IPS DF 6.9 (cell line): ENCODE results near the gene COPB2.

Experiments
- DNase-seq: peaks from one replicate; pipeline ENCODE4 v3.0.0-alpha.2; 2013; ENCODE audit warnings: low read depth, low spot score
- H3K27ac ChIP-seq: one replicate; pipeline ENCODE4 v1.5.1; 2013; ENCODE audit warnings: low read length, control low read depth
- H3K27me3 ChIP-seq: 2 replicates; pipeline ENCODE4 v1.6.1; 2013; ENCODE audit warnings: mild to moderate bottlenecking, low read length; ENCODE audit not compliant: control insufficient read depth, insufficient read depth
- H3K36me3 ChIP-seq: 2 replicates; pipeline ENCODE4 v1.6.1; 2013; ENCODE audit warnings: low read length; ENCODE audit not compliant: control insufficient read depth, insufficient read depth
- H3K4me1 ChIP-seq: 2 replicates; pipeline ENCODE4 v1.6.1; 2013; ENCODE audit warnings: low read length; ENCODE audit not compliant: control insufficient read depth, insufficient read depth
- H3K4me3 ChIP-seq: 2 replicates; pipeline ENCODE4 v1.5.1; 2013; ENCODE audit warnings: mild to moderate bottlenecking, low read length
- H3K9me3 ChIP-seq: 2 replicates; pipeline ENCODE4 v1.6.1; 2013; ENCODE audit warnings: low read length, inconsistent platforms; ENCODE audit not compliant: control insufficient read depth, insufficient read depth
- WGBS: extraction: QIAGEN DNeasy Blood & Tissue Kit; methylation state at CpG from one replicate; pipeline ENCODE4 v1.1.7; 2013; ENCODE audit warnings: mixed read lengths, missing lambda C conversion rate; ENCODE audit not compliant: insufficient read length, insufficient coverage; 5-methylcytosine and 5-hydroxymethylcytosine counted together

Gene COPB2

GRCh38 chr3:139328356-139328755 lies 61.1 kb downstream of the COPB2 start:
- H3K27me3 ChIP-seq = no peaks in the 10 kb centered on the region; the same call in 1 of the 2 replicates
- H3K27ac ChIP-seq = no peak overlapping the region
- DNase-seq = no peak
- H3K4me1 ChIP-seq = no peaks in the 10 kb centered on the region
- no peaks in the 10 kb centered on the region for H3K36me3 ChIP-seq
- no peak overlapping the region for H3K4me3 ChIP-seq
- WGBS = no CpG with 5 or more reads among the region's 4 CpGs
- no peaks in the 10 kb centered on the region for H3K9me3 ChIP-seq

- Histone ChIP-seq H3K36me3 (no peaks in the 10 kb centered on the region), H3K4me1 (no peaks in the 10 kb centered on the region), H3K4me3 (no peak overlapping the region), H3K9me3 (no peaks in the 10 kb centered on the region), H3K27ac (no peak overlapping the region), H3K27me3 (no peaks in the 10 kb centered on the region; the same call in 1 of the 2 replicates)
- WGBS = no CpG with 5 or more reads among the region's 8 CpGs
- no peak for DNase-seq
These were observed 61.6 kb downstream of the COPB2 start for GRCh38 chr3:139327861-139328260.

GRCh38 chr3:139327231-139327630 lies 62.2 kb downstream of the COPB2 start:
- no CpG with 5 or more reads among the region's 5 CpGs for WGBS
- no peaks in the 10 kb centered on the region for H3K4me1 ChIP-seq
- H3K9me3 ChIP-seq = no peaks in the 10 kb centered on the region
- DNase-seq = no peak
- H3K4me3 ChIP-seq = no peak overlapping the region
- H3K27me3 ChIP-seq = no peaks in the 10 kb centered on the region; the same call in 1 of the 2 replicates
- no peak overlapping the region for H3K27ac ChIP-seq
- H3K36me3 ChIP-seq = no peaks in the 10 kb centered on the region

GRCh38 chr3:139326707-139327106 lies 62.7 kb downstream of the COPB2 start:
- Histone ChIP-seq H3K4me3 (no peak overlapping the region), H3K27me3 (no peaks in the 10 kb centered on the region; the same call in 1 of the 2 replicates), H3K27ac (no peak overlapping the region), H3K9me3 (no peaks in the 10 kb centered on the region), H3K36me3 (no peaks in the 10 kb centered on the region), H3K4me1 (no peaks in the 10 kb centered on the region)
- WGBS = no CpG with 5 or more reads among the region's 4 CpGs
- DNase-seq = no peak

- no CpG with 5 or more reads among the region's 5 CpGs for WGBS
- Histone ChIP-seq H3K9me3 (no peaks in the 10 kb centered on the region), H3K4me3 (no peak overlapping the region), H3K27ac (no peak overlapping the region), H3K36me3 (no peaks in the 10 kb centered on the region), H3K27me3 (no peaks in the 10 kb centered on the region; the same call in 1 of the 2 replicates), H3K4me1 (no peaks in the 10 kb centered on the region)
- no peak for DNase-seq
These were observed 63.3 kb downstream of the COPB2 start for GRCh38 chr3:139326131-139326530.

- DNase-seq = no peak
These were observed 63.9 kb downstream of the COPB2 start for GRCh38 chr3:139325551-139325950.

GRCh38 chr3:139324456-139324855 lies 65.0 kb downstream of the COPB2 start:
- Histone ChIP-seq H3K27me3 (no peaks in the 10 kb centered on the region), H3K36me3 (no peaks in the 10 kb centered on the region), H3K9me3 (no peaks in the 10 kb centered on the region), H3K4me3 (no peak overlapping the region), H3K4me1 (0 out of 2 replicates have a peak, but pooled peaks cover 2% of the 10 kb centered on the region), H3K27ac (no peak overlapping the region)
- no CpG with 5 or more reads among the region's 5 CpGs for WGBS
- no peak for DNase-seq

More at GRCh38 chr3:139325551-139325950, 63.9 kb downstream of the COPB2 start:
- no peak overlapping the region for H3K27ac ChIP-seq
- H3K9me3 ChIP-seq = no peaks in the 10 kb centered on the region
- no CpG with 5 or more reads among the region's 3 CpGs for WGBS
- H3K36me3 ChIP-seq = no peaks in the 10 kb centered on the region
- no peaks in the 10 kb centered on the region; the same call in 1 of the 2 replicates for H3K27me3 ChIP-seq
- no peak overlapping the region for H3K4me3 ChIP-seq
- H3K4me1 ChIP-seq = no peaks in the 10 kb centered on the region

GRCh38 chr3:139323146-139323545 lies 66.3 kb downstream of the COPB2 start:
- H3K27me3 ChIP-seq = no peaks in the 10 kb centered on the region
- H3K36me3 ChIP-seq = no peaks in the 10 kb centered on the region
- DNase-seq = no peak
- H3K27ac ChIP-seq = no peak overlapping the region
- no CpG with 5 or more reads among the region's 7 CpGs for WGBS
- H3K4me1 ChIP-seq = 0 out of 2 replicates have a peak, but pooled peaks cover 2% of the 10 kb centered on the region
- no peaks in the 10 kb centered on the region for H3K9me3 ChIP-seq
- no peak overlapping the region for H3K4me3 ChIP-seq

GRCh38 chr3:139322346-139322745 lies 67.1 kb downstream of the COPB2 start:
- Histone ChIP-seq H3K27me3 (no peaks in the 10 kb centered on the region), H3K4me1 (0 out of 2 replicates have a peak, but pooled peaks cover 2% of the 10 kb centered on the region), H3K9me3 (no peaks in the 10 kb centered on the region), H3K36me3 (no peaks in the 10 kb centered on the region), H3K27ac (no peak overlapping the region), H3K4me3 (no peak overlapping the region)
- no CpG with 5 or more reads among the region's 5 CpGs for WGBS
- DNase-seq = no peak

- WGBS = no CpG with 5 or more reads among the region's 8 CpGs
- H3K27me3 ChIP-seq = no peaks in the 10 kb centered on the region
- no peaks in the 10 kb centered on the region for H3K36me3 ChIP-seq
- no peak for DNase-seq
- H3K4me1 ChIP-seq = 0 out of 2 replicates have a peak, but pooled peaks cover 2% of the 10 kb centered on the region
- H3K9me3 ChIP-seq = no peaks in the 10 kb centered on the region
- H3K27ac ChIP-seq = no peak overlapping the region
- H3K4me3 ChIP-seq = no peak overlapping the region
These were observed 68.7 kb downstream of the COPB2 start for GRCh38 chr3:139320551-139321309.
